HG02870 (cell line): ENCODE results near the gene ITPA.
"Not testable (repeated sequence)": the region's sequence is repeated elsewhere in the genome, so short reads cannot be mapped to it uniquely, and the experiment has no call there.

Experiments
- ATAC-seq: cut with Tn5 transposase; IDR thresholded peaks from one replicate; pipeline ENCODE4 v1.9.1; 2021; ENCODE audit warnings: mild to moderate bottlenecking, moderate library complexity; ENCODE audit not compliant: unreplicated experiment

Gene ITPA

DNA sequence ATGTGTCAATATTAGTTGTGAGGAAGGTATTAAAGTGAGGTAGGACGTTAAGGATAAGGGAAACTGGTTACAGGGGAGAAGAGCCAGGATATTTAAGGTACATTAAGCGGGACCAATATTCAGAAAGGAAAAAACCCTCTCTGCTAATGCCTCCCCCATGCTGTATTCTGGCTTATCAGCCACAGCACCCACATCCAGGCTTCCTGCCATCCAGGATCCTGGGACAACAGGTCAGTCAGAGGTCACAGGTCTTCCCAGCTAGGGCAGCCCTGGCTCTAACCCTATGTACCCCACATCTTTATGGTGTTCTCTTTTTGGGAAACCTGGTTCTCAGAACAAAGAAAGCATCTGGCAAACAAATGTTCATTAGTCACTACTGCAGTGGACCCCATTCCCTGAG lies 10.1 kb upstream of the ITPA start:
- ATAC-seq = no peak

GRCh38 chr20:3199976-3200755 lies 9.1 kb upstream of the ITPA start:
- ATAC-seq = no peak

GRCh38 chr20:3202965-3203314 lies 6.4 kb upstream of the ITPA start:
- no peak for ATAC-seq

GRCh38 chr20:3203315-3204123 lies 5.8 kb upstream of the ITPA start:
- peak; percentile 15 for ATAC-seq

DNA sequence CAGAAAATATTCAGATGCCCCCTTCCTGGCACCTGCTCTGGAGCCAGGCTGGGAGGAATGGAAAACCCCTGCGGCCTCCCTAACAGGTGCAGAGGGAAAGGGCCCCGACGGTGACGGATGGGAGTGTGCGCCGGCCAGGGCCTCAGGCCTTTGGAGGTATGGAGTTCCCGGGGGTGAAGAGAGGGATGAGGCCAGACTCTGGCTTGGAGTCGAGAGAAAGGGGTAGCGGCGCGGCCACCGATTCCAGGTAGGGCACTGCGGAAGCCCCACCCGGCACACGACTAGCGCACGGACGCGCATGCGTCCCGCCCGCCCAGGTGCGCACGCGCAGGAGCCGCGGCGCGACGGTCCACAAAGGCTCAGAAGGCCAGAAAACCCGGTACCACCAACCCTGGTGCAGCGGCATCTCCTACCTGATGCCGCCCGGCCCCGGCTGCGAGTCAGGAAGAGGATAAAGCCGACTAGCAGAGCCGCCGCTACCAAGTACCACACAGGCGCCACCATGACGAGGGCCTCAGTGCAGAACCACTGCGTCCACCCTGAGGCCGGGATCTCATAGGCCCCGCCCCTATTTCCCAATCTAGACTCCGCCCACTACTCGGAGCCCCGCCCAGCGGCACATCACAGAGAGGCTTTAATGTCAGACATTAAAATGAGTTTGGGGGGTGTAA lies 5.0 kb upstream of the ITPA start, which contains the start of gene DDRGK1:
Gene DDRGK1 (minus strand): TSS at position 559 of the 671 bp plus-strand sequence. CDS start 55 bp downstream, at position 504.
- peak; percentile 74 for ATAC-seq

DNA sequence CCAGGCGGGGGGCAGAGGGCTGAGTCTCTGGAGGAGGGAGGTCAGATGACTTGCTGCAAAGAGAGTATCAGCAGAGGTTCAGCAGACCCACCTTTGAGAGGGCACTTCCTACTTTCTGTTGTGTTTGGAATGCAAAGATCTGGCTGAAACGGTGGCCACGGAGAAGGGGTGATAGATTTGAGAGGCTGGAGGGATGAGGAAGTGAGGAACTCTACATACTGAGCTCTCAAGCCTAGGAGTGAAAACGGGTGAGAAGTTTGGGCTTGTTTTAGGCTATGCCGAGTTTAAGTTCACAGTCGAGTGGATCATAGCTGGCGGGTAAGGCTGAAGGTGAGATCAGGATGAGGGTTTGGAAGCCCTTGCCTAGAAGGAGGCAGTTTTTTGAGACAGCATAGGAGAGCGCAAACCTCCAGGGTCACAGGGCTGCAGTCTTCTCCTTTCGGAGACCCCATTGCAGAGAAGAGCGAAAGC lies 477 bp upstream of the ITPA start:
- no peak for ATAC-seq

DNA sequence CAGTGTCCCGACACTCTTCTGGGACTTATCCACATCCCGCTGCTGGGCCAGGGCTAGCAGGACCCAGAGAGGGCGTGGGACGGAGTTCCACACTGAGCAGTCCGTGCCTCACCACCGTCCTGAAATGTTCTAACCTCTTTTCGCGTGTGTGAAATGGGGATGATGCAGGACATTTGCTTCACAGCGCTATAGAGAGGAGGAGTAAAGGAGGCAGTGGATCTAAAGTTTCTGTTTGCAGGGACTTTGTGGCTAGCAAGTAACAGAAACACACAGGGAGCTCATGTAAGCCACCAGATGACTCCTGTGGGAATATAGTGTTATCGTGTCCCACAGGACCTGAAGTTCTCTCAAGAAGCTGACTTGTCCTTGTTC lies 634 bp downstream of the ITPA start:
- ATAC-seq = no peak

GRCh38 chr20:3210346-3210745 lies 1.0 kb downstream of the ITPA start:
- no peak for ATAC-seq

GRCh38 chr20:3213226-3213625 lies 3.9 kb downstream of the ITPA start:
- no peak for ATAC-seq

GRCh38 chr20:3215359-3215917 lies 6.1 kb downstream of the ITPA start:
- ATAC-seq = not testable (repeated sequence)

DNA sequence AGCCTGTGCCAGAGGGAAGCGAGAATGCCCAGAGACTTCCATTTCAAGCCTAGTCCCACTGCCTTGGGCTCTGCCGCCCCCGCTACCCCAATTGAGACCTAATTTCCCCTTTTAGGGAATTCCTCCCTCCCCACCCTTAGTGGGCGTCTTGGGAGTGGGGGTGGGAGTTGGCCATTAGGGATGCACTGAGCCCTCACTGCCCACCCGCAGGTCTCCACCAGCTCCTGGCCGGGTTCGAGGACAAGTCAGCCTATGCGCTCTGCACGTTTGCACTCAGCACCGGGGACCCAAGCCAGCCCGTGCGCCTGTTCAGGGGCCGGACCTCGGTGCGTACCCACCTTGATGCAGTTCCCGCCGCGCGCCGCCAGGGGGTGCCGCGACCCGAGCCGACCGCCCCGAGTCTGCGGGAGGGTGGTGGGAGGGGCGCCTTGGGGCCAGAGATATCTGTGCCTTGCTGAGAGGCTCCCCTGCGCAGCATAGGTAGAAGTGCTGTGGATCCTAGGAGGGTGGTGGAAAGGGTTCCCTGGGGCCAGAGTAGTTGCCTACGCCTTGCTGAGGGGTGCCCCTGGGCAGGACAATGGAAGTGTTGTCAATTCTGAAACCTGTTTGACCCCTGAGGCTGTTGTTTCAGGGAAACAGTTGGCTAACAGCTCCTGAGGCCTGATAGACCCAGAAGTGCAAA lies 9.2 kb downstream of the ITPA start:
- no peak for ATAC-seq

GRCh38 chr20:3221398-3222226 lies 12.3 kb downstream of the ITPA start:
- ATAC-seq = no peak

GRCh38 chr20:3222635-3223600 lies 13.6 kb downstream of the ITPA start:
- no peak for ATAC-seq

GRCh38 chr20:3223651-3223993 lies 14.3 kb downstream of the ITPA start:
- ATAC-seq = no peak

GRCh38 chr20:3223994-3224680 lies 14.8 kb downstream of the ITPA start:
- no peak for ATAC-seq

- no peak for ATAC-seq
Measured at GRCh38 chr20:3224681-3225421, 15.6 kb downstream of the ITPA start.

DNA sequence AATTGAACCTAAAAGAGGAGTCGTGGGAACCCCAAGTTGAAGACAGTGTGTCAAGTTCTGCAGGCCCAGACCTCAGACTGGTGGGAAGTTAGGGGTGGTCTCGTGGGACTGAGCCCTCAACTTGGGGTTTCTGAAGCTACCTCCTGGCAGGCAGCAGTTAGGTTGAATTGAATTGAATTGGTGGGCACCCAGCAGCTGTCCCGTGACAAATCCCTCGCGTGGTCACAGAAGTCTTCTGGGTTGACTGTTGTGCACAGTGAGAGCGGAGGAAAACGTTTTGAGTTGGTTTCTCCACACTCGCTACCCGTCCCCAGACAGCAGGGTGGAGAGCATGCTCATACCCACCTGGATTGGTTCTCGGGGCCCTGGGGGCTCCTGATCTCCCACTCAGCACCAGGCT lies 16.8 kb downstream of the ITPA start:
- ATAC-seq = no peak
